EH (cell line): ENCODE measurements around the gene BARHL1.
A peak's percentile ranks its signal among the peaks of the same experiment; 100 is the strongest.

Source experiments
- DNase-seq: peaks from one replicate; pipeline ENCODE4 v3.0.0-alpha.2; 2015; ENCODE audit warnings: low read depth

BARHL1 gene

DNA sequence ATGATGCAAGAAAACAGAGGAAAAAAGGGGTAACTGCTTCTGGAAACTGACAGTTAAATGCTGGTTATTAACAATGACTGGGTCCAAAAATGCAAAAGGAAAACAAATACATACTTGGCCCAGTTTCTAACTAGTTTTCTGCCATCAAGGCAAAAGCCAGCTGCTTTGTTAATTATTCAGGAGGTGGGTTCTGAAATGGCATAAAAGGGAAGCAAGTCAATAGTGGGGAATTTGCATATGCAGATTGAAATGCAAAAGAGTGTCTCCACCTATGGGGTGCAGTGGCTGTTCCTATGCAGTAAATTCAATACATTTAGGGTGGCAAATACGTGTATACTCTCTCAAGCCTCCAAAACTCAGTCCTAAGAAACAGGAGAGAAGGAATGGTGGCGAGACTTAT lies 33.4 kb downstream of the BARHL1 start:
- DNase-seq: no peak

DNA sequence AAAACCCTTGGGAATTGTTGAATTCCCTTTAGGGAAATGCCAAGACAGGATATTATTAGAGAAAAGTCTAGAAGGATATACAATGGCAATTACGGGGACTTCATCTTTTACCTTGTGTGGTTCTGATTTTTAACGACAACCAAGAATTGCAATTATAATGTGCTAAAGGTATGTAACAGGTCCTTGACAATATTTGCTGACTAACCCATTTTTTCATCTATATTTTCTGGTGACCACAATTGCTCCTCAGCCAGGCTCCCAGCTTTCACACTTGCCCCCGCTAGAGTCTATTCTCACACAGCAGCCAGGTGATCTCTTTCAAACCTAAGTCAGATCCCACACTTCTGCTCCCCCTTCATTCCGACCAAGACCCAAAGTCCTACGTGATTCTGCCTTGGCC lies 34.3 kb downstream of the BARHL1 start:
- DNase-seq: no peak

DNA sequence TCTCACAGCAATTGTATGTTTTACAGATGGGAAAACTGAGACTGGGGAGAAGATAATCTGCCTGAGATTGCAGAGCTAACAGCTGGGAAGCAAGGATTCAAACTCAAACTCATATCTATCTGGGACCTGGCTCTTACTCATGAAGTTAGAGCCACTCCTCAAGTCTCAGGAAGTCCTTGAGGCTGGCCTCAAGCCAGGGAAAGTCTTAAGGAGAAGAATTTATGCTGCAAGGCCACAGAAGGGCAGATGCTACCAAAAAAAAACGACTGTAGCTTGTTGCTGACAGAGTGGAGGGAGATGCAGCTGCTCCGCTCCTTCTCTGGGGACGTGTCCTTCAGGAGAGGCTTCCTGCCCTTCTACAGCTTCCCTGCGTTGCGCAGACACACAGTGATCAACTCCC lies 39.8 kb downstream of the BARHL1 start:
- DNase-seq: peak; percentile 69

- DNase-seq: no peak
Measured at GRCh38 chr9:132626285-132626684, 43.9 kb downstream of the BARHL1 start.

DNA sequence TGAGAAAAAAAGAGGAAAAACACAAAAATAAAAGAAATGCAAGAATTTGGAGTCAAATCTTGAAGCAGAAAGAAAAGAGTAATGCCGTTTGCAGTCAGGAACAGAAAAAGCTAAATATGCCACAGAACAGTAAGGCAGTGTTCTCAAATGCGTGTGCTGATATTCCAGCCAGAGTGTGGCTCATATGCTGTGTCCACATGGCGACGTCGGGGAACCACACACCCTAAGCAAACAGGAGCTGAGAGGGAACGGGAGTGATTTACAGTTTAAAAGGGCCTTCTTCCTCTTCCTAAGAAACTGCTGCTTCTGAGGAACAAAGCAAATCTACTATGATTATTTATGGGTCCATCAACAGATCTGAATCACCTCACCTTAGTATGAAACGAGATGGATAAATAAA lies 44.7 kb downstream of the BARHL1 start:
- DNase-seq: no peak

DNA sequence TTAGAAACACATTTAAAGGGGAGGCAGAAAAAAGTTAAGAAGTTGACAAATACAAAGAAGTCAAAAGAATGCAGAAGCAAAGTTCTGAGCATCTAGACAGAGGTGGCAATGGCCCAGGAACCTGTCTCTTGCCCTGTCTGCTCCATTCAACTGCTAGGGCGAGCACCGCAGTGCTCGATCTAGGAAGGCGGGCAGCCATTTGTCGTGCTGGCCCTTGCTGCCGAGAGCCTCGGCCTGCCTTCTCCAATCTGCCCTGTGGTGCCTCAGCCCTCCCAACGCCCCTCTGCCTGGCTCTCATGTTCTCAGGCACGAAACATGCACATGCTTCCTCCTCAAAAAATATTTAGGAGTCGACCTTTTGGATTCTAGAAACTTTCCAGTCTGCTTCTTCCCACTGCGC lies 45.2 kb downstream of the BARHL1 start:
- no peak for DNase-seq

- no peak for DNase-seq
Measured at GRCh38 chr9:132628746-132629145, 46.3 kb downstream of the BARHL1 start.

DNA sequence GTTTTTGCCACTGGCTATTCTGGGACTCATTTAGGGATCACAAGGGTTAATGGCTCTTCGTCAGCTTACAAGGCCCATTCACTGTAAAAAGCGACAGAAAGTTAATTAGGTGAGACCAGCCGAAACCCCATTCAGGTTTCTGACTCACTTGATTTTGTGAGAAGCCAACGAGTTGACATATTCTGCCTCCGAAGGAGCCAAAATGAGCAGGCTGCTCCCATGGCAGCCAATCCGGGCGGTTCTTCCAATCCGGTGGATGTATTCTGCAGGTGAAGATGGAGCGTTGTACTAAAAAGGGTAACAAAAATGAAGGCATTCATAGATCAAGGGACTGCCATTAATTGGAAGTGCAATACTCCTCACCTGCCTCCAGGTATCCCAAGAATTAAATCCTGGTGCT lies 47.7 kb downstream of the BARHL1 start:
- no peak for DNase-seq

DNA sequence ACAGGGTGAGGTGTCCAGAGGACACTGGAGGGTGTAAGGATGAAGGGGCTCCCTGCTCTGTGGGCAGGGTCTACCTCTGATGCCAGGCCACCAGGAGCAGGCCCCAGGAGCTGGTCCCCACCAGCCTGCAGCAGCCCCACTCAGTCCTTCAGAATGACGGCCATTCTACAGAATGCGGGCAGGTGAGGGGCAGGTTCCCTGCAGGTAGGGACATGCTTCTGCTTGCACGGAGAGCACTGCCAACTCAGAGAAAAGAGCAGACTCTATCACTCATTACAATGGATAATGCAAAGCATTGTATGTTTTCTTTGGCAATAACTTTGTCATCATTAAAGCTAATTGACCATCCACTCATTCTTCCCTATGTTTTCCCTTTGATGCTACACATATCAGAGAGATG lies 48.4 kb downstream of the BARHL1 start:
- DNase-seq: no peak

DNA sequence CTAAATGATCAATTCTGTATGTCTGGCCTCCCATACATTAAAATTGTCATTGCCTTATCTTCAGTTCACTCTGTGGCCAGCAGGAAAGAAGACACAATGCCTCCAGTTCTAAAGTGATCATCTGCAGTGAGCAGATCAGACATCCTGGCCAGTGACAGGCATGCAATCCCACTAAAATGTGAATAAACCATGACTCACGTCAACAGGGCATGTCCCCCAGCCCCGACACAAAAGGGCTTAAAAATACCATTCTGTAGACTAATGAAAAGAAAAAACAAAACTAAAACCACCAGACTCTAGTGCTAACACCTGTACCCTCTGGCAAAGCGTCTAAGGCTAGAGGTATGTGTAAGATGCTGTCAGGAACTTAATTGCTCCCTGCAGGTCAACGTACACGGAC lies 48.9 kb downstream of the BARHL1 start:
- peak; percentile 80 for DNase-seq

- no peak for DNase-seq
Measured at GRCh38 chr9:132631685-132632084, 49.3 kb downstream of the BARHL1 start.

DNA sequence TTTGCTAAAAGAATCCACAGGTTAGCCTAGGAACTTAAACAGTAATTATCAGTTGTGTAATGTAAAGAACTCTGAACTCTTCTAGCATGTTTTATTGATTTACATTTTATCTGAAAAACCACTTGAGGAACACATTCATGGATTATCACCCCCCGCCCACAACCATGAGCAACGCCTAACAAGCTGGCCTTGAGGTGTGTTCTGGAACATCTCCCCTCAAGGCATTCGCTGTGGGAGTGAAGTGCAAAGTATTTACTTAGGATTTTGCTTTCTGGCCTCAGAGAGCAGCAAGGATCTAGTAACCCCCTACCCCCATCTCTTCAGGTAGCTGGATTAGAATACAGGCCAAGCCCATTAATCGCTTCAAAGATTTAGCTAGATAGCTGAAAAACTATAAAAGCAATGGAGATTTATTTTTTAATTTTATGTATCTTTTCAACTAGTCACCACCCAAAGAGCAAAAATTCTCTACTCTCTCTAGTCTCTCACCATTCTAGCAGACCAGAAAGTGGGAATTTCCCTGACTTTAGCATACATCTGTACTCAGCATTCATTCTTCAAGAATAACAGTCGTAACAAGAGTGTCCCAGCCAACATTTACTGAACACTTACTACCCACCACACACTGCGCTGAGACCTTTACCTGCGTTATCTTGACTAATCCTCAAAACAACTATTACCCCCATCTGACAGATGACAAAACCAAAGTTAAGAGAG lies 50.2 kb downstream of the BARHL1 start:
- no peak for DNase-seq

GRCh38 chr9:132634327-132634726 lies 51.9 kb downstream of the BARHL1 start:
- DNase-seq: no peak

DNA sequence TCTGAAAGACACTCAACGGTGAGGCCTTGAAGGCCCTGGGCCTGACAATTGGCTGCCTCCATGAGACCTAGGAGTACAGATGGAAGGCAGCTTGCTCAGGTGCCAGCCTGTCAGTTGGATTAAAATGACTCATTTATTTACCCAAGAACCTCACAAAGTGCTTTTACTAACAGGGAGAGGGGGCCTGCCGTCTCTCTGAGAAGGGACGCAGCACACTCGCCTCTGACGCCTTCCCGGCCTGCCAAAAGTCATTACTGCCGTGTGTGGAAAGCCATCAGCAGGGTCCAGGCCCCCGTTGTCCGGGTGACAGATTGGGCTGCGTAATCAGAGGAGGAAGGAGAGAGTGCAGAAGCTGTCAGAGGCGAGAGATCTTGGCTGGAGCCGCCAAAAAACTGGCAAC lies 54.9 kb downstream of the BARHL1 start:
- DNase-seq: no peak

- DNase-seq: no peak
Measured at GRCh38 chr9:132637801-132638200, 55.4 kb downstream of the BARHL1 start.

DNA sequence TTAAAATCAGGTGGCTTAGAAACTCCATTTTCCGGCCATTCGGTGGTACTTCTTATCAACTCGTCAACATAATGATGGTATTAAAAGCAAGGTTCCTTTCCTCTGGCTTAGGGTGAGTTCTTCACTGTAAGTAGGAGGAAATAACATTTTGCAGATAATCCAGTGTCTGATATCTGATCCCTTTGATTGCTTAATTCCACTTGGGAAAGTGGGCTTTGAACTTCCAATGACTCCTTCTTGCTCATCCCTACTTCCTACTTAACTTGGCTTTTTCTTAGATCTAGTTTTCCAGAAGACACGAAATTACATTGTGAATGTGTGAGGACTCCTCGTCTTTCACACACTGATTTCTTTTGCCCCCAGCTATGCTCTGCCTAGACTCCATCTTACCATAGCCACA lies 55.8 kb downstream of the BARHL1 start:
- DNase-seq: peak; percentile 36

- DNase-seq: no peak
Measured at GRCh38 chr9:132639322-132639721, 56.9 kb downstream of the BARHL1 start.
